ENCODE results near the gene HAGHL. TPM values are rescaled to one million over a fixed set of nuclear protein-coding genes. Genes with fewer than 3 reads are reported as not detected.

The HAGHL gene
- total and polyA plus RNA-seq, 10 donors, result 7.7 to 75.8 (median 20.3) TPM

DNA sequence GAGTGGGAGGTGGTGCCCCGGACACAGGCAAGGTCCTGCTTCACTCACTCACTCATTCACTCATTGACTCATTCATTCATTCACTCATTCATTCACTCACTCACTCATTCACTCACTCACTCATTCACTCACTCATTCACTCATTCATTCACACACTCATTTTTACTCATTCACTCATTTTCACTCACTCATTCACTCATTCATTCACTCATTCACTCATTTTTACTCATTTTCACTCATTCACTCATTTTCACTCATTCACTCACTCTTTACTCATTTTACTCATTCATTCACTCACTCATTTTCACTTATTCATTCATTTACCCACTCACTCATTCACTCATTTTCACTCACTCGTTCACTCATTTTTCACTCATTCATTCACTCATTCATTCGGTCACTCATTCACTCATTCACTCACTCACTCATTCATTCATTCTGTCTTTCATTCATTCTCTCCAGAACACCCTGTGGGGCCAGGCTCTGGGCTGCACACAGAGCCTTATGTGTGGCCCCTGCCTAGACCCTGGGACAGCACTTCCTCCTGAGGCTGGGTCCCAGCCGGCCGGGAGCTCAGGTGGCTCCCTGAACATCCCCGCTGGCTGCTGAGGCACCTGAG, 52.1 kb downstream of the HAGHL start:
- intact Hi-C loops (cut with DNase I; ENCODE audit: low total_unique reads), result no loop called here
- DNase-seq, result no peak
- H3K36me3 ChIP-seq, result no peaks in the 10 kb centered on the region
- no peaks in the 10 kb centered on the region for H3K4me1 ChIP-seq
- TF ChIP-seq POLR2AphosphoS5 (IDR thresholded peaks at IDR 0.05) (no peak), POLR2A (IDR thresholded peaks at IDR 0.05) (no peak)
- TF ChIP-seq, protein P1, sequence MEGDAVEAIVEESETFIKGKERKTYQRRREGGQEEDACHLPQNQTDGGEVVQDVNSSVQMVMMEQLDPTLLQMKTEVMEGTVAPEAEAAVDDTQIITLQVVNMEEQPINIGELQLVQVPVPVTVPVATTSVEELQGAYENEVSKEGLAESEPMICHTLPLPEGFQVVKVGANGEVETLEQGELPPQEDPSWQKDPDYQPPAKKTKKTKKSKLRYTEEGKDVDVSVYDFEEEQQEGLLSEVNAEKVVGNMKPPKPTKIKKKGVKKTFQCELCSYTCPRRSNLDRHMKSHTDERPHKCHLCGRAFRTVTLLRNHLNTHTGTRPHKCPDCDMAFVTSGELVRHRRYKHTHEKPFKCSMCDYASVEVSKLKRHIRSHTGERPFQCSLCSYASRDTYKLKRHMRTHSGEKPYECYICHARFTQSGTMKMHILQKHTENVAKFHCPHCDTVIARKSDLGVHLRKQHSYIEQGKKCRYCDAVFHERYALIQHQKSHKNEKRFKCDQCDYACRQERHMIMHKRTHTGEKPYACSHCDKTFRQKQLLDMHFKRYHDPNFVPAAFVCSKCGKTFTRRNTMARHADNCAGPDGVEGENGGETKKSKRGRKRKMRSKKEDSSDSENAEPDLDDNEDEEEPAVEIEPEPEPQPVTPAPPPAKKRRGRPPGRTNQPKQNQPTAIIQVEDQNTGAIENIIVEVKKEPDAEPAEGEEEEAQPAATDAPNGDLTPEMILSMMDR (IDR thresholded peaks at IDR 0.05 in 8 of 11, conservative IDR thresholded peaks at IDR 0.05 in 3 of 11), result no peak
- no peak overlapping the region for H3K4me3 ChIP-seq
- H3K9me3 ChIP-seq, result no peaks in the 10 kb centered on the region
- peaks cover 0 to 96% (median 56%) of the 10 kb centered on the region in 7 donors for H3K27me3 ChIP-seq (replicated peaks in 1 of 7)
- no peak overlapping the region for H3K27ac ChIP-seq
- 74 to 93% (median 85%) methylated on average over 6 of the region's 6 CpGs for WGBS, 5 donors

Small RNA genes within 50 kb of the gene (microRNA-seq; reads per million reads assigned to microRNA genes)
- gene MIR662, result 0 reads per million in 3 donors

Small RNA genes within 50 kb of the gene (small RNA-seq; reads per million reads assigned to genes)
- 0 reads per million in 4 donors for gene MIR662

Other genes with a start within 250 kb of the HAGHL start
- 10 to 100 TPM; 48.1 to 71.7 (median 63.9) TPM for gene CAPN15, start 199.4 kb upstream of the HAGHL start, total RNA-seq
- gene CAPN15, start 199.4 kb upstream of the HAGHL start, polyA plus RNA-seq, result 10 to 100 TPM; 25.8 to 65.0 (median 36.4) TPM
- not detected for gene PRR35, start 166.7 kb upstream of the HAGHL start, total RNA-seq
- not detected for gene PRR35, start 166.7 kb upstream of the HAGHL start, polyA plus RNA-seq
- gene NHLRC4, start 160.1 kb upstream of the HAGHL start, total RNA-seq, result 1 to 10 TPM; 1.5 to 8.8 (median 4.5) TPM
- gene NHLRC4, start 160.1 kb upstream of the HAGHL start, polyA plus RNA-seq, result 1 to 10 TPM; 2.7 to 4.7 (median 3.6) TPM
- gene PIGQ, start 157.1 kb upstream of the HAGHL start, total RNA-seq, result 10 to 100 TPM; 36.1 to 42.7 (median 39.2) TPM
- gene PIGQ, start 157.1 kb upstream of the HAGHL start, polyA plus RNA-seq, result 10 to 100 TPM; 20.7 to 70.5 (median 42.2) TPM
- gene RAB40C, start 137.0 kb upstream of the HAGHL start, total RNA-seq, result 10 to 100 TPM; 12.9 to 21.6 (median 15.3) TPM
- gene RAB40C, start 137.0 kb upstream of the HAGHL start, polyA plus RNA-seq, result 10 to 100 TPM in 2 of 3 donors, 1 to 10 TPM in 1; 8.1 to 20.9 (median 11.0) TPM
- gene WFIKKN1, start 96.1 kb upstream of the HAGHL start, total RNA-seq, result 1 to 10 TPM in 3 of 7 donors, under 1 TPM in 4; 0.49 to 1.5 (median 0.95) TPM
- 1 to 10 TPM in 1 of 3 donors, under 1 TPM in 2; 0.15 to 1.8 (median 0.30) TPM for gene WFIKKN1, start 96.1 kb upstream of the HAGHL start, polyA plus RNA-seq
- 10 to 100 TPM; 39.6 to 78.4 (median 46.0) TPM for gene METTL26, start 90.8 kb upstream of the HAGHL start, total RNA-seq
- 100 to 1,000 TPM; 114 to 165 (median 133) TPM for gene METTL26, start 90.8 kb upstream of the HAGHL start, polyA plus RNA-seq
- gene MCRIP2, start 85.3 kb upstream of the HAGHL start, total RNA-seq, result 10 to 100 TPM; 23.6 to 45.8 (median 36.1) TPM
- 100 to 1,000 TPM in 1 of 3 donors, 10 to 100 TPM in 2; 56.5 to 106 (median 80.8) TPM for gene MCRIP2, start 85.3 kb upstream of the HAGHL start, polyA plus RNA-seq
- 10 to 100 TPM in 6 of 7 donors, 1 to 10 TPM in 1; 7.9 to 30.2 (median 16.7) TPM for gene WDR90, start 77.7 kb upstream of the HAGHL start, total RNA-seq
- gene WDR90, start 77.7 kb upstream of the HAGHL start, polyA plus RNA-seq, result 10 to 100 TPM; 10.3 to 25.1 (median 22.1) TPM
- 100 to 1,000 TPM in 5 of 7 donors, 10 to 100 TPM in 2; 71.3 to 152 (median 131) TPM for gene RHOT2, start 59.0 kb upstream of the HAGHL start, total RNA-seq
- gene RHOT2, start 59.0 kb upstream of the HAGHL start, polyA plus RNA-seq, result 100 to 1,000 TPM; 139 to 309 (median 245) TPM
- 1 to 10 TPM in 2 of 7 donors, under 1 TPM in 5; 0.37 to 2.0 (median 0.69) TPM for gene RHBDL1, start 51.4 kb upstream of the HAGHL start, total RNA-seq
- gene RHBDL1, start 51.4 kb upstream of the HAGHL start, polyA plus RNA-seq, result under 1 TPM; 0.43 to 0.80 (median 0.61) TPM
- gene STUB1, start 46.7 kb upstream of the HAGHL start, total RNA-seq, result 100 to 1,000 TPM in 1 of 7 donors, 10 to 100 TPM in 6; 68.9 to 101 (median 79.3) TPM
- gene STUB1, start 46.7 kb upstream of the HAGHL start, polyA plus RNA-seq, result 100 to 1,000 TPM; 102 to 160 (median 107) TPM
- 10 to 100 TPM; 29.2 to 58.7 (median 38.7) TPM for gene JMJD8, start 42.8 kb upstream of the HAGHL start, total RNA-seq
- 10 to 100 TPM; 24.9 to 32.1 (median 27.2) TPM for gene JMJD8, start 42.8 kb upstream of the HAGHL start, polyA plus RNA-seq
- gene WDR24, start 36.7 kb upstream of the HAGHL start, total RNA-seq, result 10 to 100 TPM; 12.5 to 17.3 (median 15.5) TPM
- 10 to 100 TPM in 1 of 3 donors, 1 to 10 TPM in 2; 6.5 to 11.4 (median 7.7) TPM for gene WDR24, start 36.7 kb upstream of the HAGHL start, polyA plus RNA-seq
- gene FBXL16, start 21.3 kb upstream of the HAGHL start, total RNA-seq, result 1 to 10 TPM in 6 of 7 donors, under 1 TPM in 1; 0.98 to 2.6 (median 2.0) TPM
- gene FBXL16, start 21.3 kb upstream of the HAGHL start, polyA plus RNA-seq, result 1 to 10 TPM in 2 of 3 donors, under 1 TPM in 1; 0.48 to 1.1 (median 1.0) TPM
- gene METRN, start 12.0 kb upstream of the HAGHL start, total RNA-seq, result 10 to 100 TPM in 5 of 7 donors, 1 to 10 TPM in 2; 7.2 to 20.2 (median 12.8) TPM
- gene METRN, start 12.0 kb upstream of the HAGHL start, polyA plus RNA-seq, result 10 to 100 TPM; 15.6 to 31.9 (median 30.4) TPM
- 10 to 100 TPM; 28.6 to 40.9 (median 36.4) TPM for gene ANTKMT, start 6.0 kb upstream of the HAGHL start, total RNA-seq
- 10 to 100 TPM; 49.9 to 77.2 (median 63.4) TPM for gene ANTKMT, start 6.0 kb upstream of the HAGHL start, polyA plus RNA-seq
- gene CCDC78, start 663 bp upstream of the HAGHL start, total RNA-seq, result 10 to 100 TPM in 1 of 7 donors, 1 to 10 TPM in 6; 2.9 to 11.9 (median 6.3) TPM
- 10 to 100 TPM; 12.0 to 23.7 (median 13.9) TPM for gene CCDC78, start 663 bp upstream of the HAGHL start, polyA plus RNA-seq
- gene CIAO3, start 13.9 kb downstream of the HAGHL start, total RNA-seq, result 10 to 100 TPM; 24.9 to 60.2 (median 39.5) TPM
- 10 to 100 TPM; 34.1 to 80.4 (median 37.7) TPM for gene CIAO3, start 13.9 kb downstream of the HAGHL start, polyA plus RNA-seq
- gene MSLN, start 33.6 kb downstream of the HAGHL start, total RNA-seq, result under 1 TPM in 3 of 7 donors, not detected in 4; 0.32 to 0.70 (median 0.51) TPM
- gene MSLN, start 33.6 kb downstream of the HAGHL start, polyA plus RNA-seq, result 1 to 10 TPM in 1 of 3 donors, under 1 TPM in 2; 0.22 to 1.1 (median 0.26) TPM
- gene RPUSD1, start 61.3 kb downstream of the HAGHL start, total RNA-seq, result 10 to 100 TPM; 18.8 to 28.7 (median 22.0) TPM
- 10 to 100 TPM; 17.9 to 34.2 (median 19.9) TPM for gene RPUSD1, start 61.3 kb downstream of the HAGHL start, polyA plus RNA-seq
- gene CHTF18, start 61.5 kb downstream of the HAGHL start, total RNA-seq, result 10 to 100 TPM in 6 of 7 donors, 1 to 10 TPM in 1; 8.9 to 30.2 (median 18.5) TPM
- gene CHTF18, start 61.5 kb downstream of the HAGHL start, polyA plus RNA-seq, result 10 to 100 TPM; 23.6 to 55.0 (median 32.3) TPM
- gene GNG13, start 73.6 kb downstream of the HAGHL start, total RNA-seq, result not detected
- gene GNG13, start 73.6 kb downstream of the HAGHL start, polyA plus RNA-seq, result not detected
- gene LMF1, start 243.9 kb downstream of the HAGHL start, total RNA-seq, result 10 to 100 TPM; 22.5 to 57.6 (median 39.9) TPM
- gene LMF1, start 243.9 kb downstream of the HAGHL start, polyA plus RNA-seq, result 10 to 100 TPM; 10.4 to 22.6 (median 19.8) TPM

Data from spleen (tissue), 11 donors.